ENCODE data around the gene EHD4. TPM values are rescaled to one million over a fixed set of nuclear protein-coding genes. Genes with fewer than 3 reads are reported as not detected.
A peak's percentile ranks its signal among the peaks of the same experiment; 100 is the strongest.

The EHD4 gene
- polyA plus RNA-seq, 1 experiment = 19.3 TPM

DNA sequence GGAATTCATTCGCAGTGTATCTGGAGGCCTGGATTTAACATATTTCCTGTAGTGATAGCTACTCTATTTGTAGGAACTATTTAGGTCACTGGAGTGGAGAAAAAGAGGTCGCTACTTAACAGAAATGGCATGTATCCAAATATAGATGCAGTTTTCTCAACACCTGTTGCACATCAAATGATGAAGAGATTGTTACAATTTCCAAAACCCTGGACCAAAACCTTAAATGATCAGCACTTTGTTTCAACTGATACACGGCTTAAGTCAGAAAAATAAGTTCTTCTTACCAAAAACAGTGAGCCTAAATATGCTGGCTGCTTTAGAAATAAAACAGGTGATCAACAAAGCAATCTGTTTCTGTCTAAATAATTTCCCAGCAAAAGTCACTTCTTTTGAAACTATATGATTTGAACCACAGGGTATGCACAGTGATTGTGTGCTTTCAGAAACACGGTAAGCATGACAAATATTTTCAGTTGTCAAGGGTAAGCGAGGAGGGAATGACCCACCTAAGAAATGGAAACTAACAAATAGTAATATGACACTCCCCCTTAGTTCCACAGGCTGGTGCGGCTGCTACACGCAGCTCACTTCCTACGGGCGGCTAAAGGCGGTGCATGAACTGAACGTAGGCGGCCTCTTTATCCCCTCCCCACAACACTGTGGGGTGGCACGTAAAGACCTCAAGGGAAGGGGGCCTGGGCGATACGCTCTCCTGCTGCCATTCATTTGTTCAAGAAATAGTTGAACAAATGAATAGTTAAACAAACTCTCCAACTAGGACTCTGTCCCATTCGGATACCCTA, 1.1 kb downstream of the EHD4 start:
- Histone ChIP-seq H3K27ac (ENCODE audit: low read depth, low read length) (peak overlapping the region; percentile 72), H3K9me3 (ENCODE audit: control insufficient read depth, insufficient read depth, low read length) (no peaks in the 10 kb centered on the region), H3K27me3 (ENCODE audit: control insufficient read depth, insufficient read depth, low read length) (peaks cover 6% of the 10 kb centered on the region), H3K4me3 (ENCODE audit: low read depth, low read length) (peak overlapping the region; percentile 97)
- ChIA-PET CTCF (interaction anchor here (1.8 to 2.2 kb wide), 2 partner anchors 19 to 67 kb away, joined by 7 to 8 read pairs; no protein-coding TSS in a partner anchor), POLR2A (interaction anchor here (0.7 kb wide), 1 partner anchor 41 kb away, joined by 4 read pairs; no protein-coding TSS in a partner anchor)
- no peak for DNase-seq (ENCODE audit: low read depth, low spot score)
- TF ChIP-seq, protein P1, sequence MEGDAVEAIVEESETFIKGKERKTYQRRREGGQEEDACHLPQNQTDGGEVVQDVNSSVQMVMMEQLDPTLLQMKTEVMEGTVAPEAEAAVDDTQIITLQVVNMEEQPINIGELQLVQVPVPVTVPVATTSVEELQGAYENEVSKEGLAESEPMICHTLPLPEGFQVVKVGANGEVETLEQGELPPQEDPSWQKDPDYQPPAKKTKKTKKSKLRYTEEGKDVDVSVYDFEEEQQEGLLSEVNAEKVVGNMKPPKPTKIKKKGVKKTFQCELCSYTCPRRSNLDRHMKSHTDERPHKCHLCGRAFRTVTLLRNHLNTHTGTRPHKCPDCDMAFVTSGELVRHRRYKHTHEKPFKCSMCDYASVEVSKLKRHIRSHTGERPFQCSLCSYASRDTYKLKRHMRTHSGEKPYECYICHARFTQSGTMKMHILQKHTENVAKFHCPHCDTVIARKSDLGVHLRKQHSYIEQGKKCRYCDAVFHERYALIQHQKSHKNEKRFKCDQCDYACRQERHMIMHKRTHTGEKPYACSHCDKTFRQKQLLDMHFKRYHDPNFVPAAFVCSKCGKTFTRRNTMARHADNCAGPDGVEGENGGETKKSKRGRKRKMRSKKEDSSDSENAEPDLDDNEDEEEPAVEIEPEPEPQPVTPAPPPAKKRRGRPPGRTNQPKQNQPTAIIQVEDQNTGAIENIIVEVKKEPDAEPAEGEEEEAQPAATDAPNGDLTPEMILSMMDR (IDR thresholded peaks at IDR 0.05; ENCODE audit: low read depth, low read length) = no peak

DNA sequence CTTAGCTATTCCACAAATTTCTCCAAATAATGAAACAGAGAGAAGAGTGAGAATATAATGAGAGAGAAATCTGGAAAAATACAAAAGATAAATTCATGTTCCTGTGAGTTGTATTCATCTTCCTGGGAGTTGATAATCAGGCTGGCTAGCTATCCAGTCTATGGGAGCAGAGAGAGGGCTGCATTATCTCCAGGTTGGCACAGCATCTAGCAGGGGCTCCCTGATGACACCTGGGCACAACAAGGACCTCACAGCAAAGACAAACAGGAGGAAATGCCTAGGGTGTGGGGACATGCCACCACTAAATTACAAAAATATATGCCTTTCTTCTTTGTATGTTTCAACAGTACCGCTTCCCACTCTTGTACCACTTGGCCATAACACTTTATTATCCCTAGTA, 1.9 kb downstream of the EHD4 start:
- CTCF ChIA-PET = interaction anchor here (1.8 kb wide), 1 partner anchor 66 kb away, joined by 7 read pairs; no protein-coding TSS in a partner anchor
- Histone ChIP-seq H3K4me3 (ENCODE audit: low read depth, low read length) (peak overlapping the region; percentile 97), H3K9me3 (ENCODE audit: control insufficient read depth, insufficient read depth, low read length) (no peaks in the 10 kb centered on the region), H3K27me3 (ENCODE audit: control insufficient read depth, insufficient read depth, low read length) (peaks cover under 1% of the 10 kb centered on the region), H3K27ac (ENCODE audit: low read depth, low read length) (no peak overlapping the region)
- DNase-seq (ENCODE audit: low read depth, low spot score) = no peak
- POLR2A ChIA-PET = no interaction called here
- TF ChIP-seq, protein P1 (IDR thresholded peaks at IDR 0.05; ENCODE audit: low read depth, low read length) = no peak

DNA sequence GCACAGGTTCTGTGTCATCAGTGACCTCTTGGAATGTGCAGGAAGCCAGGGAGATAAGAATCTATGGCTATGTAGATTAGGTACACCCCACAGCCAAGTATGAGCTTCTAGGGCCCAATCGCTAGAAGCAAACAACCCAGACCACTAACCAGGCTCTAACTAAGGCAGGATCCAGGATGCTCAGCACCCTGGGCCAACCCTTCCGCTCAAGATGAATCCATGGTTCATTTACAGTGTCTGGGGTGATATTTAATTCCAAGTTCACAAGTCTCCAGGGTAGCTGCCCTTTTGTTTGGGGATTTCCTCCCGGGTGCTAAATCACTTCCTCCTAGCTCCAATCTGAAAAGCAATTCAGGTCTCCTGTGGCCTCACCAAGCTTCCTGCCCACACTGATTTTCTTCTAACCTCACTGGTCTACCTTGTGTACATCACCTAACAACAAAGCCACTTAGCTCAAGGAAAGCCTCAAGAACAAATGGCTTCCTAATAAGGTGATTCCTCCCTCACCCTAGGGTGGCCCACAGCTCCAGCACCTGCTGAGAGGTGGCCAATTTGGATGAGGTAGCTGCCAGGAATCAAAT, 2.4 kb downstream of the EHD4 start:
- ChIA-PET POLR2A (no interaction called here), CTCF (interaction anchor here (1.8 kb wide), 1 partner anchor 65 kb away, joined by 7 read pairs; no protein-coding TSS in a partner anchor)
- no peak for DNase-seq (ENCODE audit: low read depth, low spot score)
- no peak overlapping the region for H3K27ac ChIP-seq (ENCODE audit: low read depth, low read length)
- TF ChIP-seq, protein P1 (IDR thresholded peaks at IDR 0.05; ENCODE audit: low read depth, low read length) = no peak
- no peaks in the 10 kb centered on the region for H3K27me3 ChIP-seq (ENCODE audit: control insufficient read depth, insufficient read depth, low read length)
- H3K9me3 ChIP-seq (ENCODE audit: control insufficient read depth, insufficient read depth, low read length) = no peaks in the 10 kb centered on the region
- H3K4me3 ChIP-seq (ENCODE audit: low read depth, low read length) = no peak overlapping the region

DNA sequence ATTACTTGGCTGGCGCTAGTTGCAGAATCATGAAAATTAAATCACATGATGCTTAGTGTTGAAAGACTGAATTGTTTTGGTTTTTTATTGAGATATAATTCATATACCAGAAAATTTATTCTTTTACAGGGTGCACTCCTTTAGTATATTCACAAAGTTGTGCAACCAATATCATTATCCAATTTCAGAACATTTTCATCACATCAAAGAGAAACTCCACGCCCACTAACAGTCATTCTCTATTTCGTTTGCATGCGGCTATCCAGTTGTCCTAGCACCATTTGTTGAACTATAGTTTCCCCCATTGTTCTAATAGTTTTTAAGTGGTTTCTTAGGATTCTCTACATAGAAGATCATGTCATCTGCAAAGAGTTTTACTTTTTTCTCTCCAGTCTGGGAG, 3.7 kb downstream of the EHD4 start:
- ChIA-PET CTCF (interaction anchor here (0.6 to 0.7 kb wide), 2 partner anchors 18 to 1471 kb away, joined by 3 read pairs; no protein-coding TSS in a partner anchor), POLR2A (interaction anchor here (0.6 kb wide), 1 partner anchor 41 kb away, joined by 5 read pairs; no protein-coding TSS in a partner anchor)
- Histone ChIP-seq H3K9me3 (ENCODE audit: control insufficient read depth, insufficient read depth, low read length) (no peaks in the 10 kb centered on the region), H3K27ac (ENCODE audit: low read depth, low read length) (no peak overlapping the region), H3K27me3 (ENCODE audit: control insufficient read depth, insufficient read depth, low read length) (no peaks in the 10 kb centered on the region), H3K4me3 (ENCODE audit: low read depth, low read length) (no peak overlapping the region)
- TF ChIP-seq, protein P1 (IDR thresholded peaks at IDR 0.05; ENCODE audit: low read depth, low read length) = no peak
- DNase-seq (ENCODE audit: low read depth, low spot score) = no peak
